DMS153 treated with DMSO at 0.1 percent for 48 hours (cell line): Measurements from ENCODE around the gene CCNT2.
"Not testable (repeated sequence)": the region's sequence is repeated elsewhere in the genome, so short reads cannot be mapped to it uniquely, and the experiment has no call there.

ENCODE experiments used
- DNase-seq: peaks from one replicate; lab custom pipeline; 2025; ENCODE audit not compliant: unreplicated experiment; lab: John Stamatoyannopoulos, UW

CCNT2 gene

GRCh38 chr2:134918526-134919340, at the start of gene CCNT2:
Gene CCNT2 (plus strand): TSS chr2:134918822. CDS start chr2:134918855, 33 bp downstream.
- peak; percentile 95 for DNase-seq

DNA sequence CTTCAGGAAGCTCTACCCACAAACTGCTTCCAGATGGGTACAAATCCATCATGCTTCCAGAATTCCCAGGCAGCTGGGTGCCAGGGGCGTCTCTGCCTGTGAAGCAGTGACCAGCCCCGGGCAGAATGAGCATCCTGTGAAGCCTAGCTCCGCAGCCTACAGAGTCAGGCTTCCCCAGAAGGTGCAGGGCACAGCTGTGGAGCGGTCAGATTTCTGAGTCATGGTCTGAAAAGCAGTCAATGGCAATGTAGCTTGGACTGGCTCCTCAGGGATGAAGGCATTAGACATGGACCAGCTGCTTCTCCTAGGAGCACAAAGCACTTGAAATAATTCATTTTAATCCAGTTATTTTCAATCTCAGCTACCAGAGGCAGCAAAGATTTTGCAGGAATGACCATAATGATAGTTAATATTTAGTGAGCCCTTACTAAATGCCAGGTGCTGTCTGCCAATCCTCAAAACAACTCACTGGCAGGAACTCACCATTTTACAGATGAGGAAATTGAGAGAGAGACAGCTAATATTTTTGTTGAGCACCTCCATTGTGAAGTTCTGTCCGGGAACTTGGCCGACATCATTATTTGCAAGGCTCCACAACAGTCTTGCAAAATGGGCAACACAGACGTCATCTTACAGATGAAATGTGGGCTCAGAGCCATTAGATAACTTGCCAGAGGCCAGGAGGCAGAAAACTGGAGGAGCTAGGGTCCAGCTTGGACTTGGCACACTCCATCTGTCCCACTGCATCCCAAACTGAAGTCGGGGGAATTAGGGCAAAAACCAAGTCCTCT, 48.5 kb upstream of the CCNT2 start:
- DNase-seq: no peak

DNA sequence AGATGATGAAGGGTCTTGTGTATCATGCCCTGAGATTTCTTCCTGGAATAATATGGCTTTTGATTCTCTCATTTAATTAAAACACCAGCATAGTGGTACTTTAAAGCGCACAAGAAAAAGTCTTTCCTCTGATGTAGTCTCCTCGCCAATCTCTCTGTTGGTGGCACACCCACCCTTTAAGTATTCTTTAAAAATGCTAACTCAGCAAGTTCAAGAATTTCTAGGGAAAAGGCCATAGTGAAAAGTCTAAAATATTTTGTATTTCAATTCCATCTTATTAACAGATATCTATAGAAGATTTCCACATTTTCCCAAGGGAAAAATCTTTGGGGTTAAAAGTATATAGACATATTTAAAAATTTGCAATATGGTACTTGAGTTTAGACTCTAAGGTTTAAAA, 45.5 kb upstream of the CCNT2 start:
- DNase-seq: no peak

DNA sequence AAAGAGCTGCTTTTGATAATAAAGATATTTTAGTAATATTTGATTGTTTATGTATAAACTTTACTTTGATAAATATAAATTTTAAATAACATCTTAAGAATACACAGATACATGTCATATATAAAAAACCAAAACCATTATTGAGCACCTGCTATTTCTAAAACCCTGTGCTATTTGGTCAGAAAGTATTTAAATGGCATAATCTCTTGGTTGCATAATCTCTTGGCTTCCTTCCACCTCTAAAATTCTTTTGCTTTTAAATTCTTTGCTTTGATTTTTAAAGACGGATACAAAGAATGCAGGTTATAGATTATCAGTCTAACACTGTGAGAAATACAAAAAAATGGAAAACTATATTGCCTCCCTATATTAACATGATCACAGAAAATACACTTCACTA, 43.3 kb upstream of the CCNT2 start:
- no peak for DNase-seq

DNA sequence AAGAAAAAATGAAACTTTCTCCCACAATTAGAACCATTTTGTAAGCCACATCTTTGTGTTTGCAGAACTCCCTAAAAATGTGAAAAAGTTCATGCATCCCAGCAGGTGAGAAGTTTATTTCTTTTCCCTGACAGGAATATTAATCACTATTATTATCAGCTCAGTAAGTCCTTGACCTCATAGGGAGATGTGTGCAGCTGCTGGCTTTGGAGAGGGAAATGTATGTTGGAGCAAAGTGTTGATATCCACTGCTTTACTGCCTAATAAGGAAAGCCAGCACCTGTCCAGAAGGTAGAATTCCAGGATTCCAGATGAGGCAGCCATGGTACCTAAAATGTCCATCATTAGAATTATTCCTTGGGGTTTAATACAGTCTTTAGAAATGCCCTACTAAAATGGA, 35.8 kb upstream of the CCNT2 start:
- no peak for DNase-seq

GRCh38 chr2:134883552-134884293, 34.9 kb upstream of the CCNT2 start:
- DNase-seq: no peak

- DNase-seq: no peak
Observed at GRCh38 chr2:134884435-134884834, 34.2 kb upstream of the CCNT2 start.

DNA sequence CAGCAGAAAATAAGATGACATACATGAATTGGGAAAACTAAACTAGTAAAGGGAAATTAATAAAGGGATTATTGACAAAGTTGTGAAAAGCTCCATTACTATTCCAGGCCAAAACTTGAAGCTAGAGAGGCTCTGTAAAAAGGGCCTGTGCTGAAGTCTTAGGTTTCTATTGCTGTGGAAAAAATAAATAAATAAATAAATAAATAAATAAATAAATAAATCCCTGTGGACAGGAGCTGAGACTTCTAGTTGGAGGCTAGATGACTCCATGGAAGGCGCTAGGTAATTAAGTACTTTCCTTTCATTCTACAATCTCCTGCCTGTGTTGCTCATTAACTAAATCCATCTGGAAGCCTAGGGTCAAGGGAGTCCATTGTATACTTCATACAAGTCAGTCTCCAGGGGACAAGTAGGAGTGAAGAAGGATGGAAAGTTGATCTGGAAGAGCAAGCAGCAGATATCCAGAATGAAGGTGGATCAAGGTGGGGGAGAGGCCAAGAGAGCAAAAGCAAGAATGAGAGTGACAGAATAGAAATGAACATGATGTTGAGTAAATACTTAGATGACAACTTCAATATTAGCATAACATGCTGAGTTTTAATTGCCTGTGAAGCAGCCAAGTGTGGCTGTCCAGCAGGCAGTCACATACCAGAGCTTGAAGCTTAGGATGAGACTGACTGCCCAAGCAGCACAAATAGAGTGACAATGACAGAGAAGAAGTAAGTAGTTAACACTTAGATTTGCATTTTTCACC, 26.2 kb upstream of the CCNT2 start:
- DNase-seq: no peak

DNA sequence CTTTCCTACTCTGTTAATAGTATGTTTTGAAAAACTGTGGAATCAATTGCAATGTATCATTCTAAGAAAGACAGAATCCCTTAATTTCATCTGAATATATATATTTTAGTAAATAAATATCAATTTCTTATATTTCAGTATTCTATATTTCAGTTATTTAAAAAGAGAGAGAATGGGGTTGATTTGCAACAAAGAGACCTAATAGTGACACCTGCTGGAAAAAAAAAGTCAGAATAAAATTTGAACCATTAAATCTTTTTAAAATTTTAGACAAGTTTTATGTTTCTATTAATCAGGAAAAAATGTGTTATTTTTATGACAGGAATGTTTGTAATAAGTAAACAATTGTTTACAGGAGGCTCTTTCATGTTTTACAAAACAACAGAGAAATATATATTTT, 20.7 kb upstream of the CCNT2 start:
- no peak for DNase-seq

DNA sequence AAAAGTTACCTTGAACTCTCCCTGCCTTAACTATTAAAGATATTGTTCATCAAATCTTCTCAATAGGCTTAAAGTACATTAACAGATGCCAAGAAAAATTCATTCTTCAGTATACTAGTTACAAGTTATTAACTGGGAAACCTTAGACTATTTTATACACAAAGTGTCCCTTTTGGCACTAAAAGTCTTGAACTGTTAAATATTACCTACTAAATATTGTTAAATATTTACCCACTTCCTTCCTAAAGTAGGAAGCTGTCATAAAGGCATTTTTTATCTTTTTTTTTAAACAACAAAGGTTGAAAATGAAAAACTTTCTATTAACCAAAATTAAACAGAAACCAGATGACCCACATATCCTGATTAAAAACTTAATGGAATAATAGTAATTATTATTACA, 19.4 kb upstream of the CCNT2 start:
- no peak for DNase-seq

DNA sequence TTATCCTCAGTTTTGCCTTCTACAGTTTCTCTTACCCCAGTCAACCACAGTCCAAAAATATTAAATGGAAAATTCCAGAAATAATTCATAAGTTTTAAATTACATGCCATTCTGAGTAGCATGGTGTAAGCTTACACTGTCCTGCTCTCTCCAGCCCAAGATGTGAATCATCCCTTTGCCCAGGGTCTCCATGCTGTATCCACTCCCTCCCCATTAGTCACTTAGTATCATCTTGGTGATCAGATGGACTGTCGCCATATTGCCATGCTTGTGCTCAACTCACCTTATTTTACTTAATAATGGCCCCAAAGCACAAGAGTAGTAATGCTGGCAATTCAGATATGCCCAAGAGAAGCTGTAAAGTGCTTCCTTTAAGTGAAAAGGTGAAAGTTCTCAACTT, 18.5 kb upstream of the CCNT2 start:
- no peak for DNase-seq

DNA sequence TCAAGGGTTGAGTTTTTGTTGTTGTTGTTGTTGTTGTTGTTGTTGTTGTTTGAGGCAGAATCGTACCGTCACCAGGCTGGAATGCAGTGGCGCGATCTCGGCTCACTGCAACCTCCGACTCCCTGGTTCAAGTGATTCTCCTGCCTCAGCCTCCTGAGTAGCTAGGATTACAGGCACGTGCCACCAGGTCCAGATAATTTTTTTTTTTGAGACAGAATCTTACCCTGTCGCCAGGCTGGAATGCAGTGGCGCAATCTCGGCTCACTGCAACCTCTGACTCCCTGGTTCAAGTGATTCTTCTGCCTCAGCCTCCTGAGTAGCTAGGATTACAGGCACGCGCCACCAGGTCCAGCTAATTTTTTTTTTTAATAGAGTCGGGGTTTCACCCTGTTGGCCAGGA, 14.9 kb upstream of the CCNT2 start:
- not testable (repeated sequence) for DNase-seq

DNA sequence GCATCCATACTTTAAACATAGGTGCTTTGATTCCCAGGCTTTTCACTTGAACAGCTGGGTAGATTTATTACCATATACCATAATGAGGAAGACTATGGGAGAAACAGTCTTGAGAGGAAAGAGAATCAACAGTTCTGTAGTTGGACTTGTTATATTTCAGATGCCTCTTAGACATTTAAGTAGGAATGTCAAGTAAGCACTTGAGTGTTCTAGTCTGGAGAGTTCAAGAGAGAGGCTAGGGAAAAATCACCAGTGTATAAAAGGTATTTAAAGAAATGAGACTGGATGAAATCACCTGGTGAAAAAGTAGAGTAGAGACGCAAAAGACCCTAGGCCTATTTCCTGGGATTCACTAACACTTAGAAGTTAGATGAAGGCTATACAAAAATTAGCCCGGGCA, 13.5 kb upstream of the CCNT2 start:
- no peak for DNase-seq

DNA sequence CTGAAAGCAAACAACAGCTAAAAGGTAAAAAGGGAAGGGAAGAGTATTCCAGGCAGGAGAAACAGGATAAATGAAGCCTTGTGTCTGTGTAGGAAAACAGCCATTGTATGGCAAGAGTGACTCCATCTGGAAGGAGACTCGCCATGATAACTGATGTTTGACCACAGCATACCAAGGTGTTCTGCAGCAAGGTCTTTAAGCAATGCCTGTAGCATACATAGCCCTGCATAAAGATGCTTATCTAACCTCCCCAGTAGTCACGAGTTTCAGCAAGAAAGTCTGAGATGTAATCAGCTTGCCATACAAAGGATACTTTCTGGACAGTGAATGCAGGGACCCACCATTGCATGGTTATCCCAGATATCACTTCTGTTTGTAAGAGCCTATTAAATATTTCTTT, 11.9 kb upstream of the CCNT2 start:
- DNase-seq: no peak

- not testable (repeated sequence) for DNase-seq
Observed at GRCh38 chr2:134907441-134908116, 11.0 kb upstream of the CCNT2 start.

DNA sequence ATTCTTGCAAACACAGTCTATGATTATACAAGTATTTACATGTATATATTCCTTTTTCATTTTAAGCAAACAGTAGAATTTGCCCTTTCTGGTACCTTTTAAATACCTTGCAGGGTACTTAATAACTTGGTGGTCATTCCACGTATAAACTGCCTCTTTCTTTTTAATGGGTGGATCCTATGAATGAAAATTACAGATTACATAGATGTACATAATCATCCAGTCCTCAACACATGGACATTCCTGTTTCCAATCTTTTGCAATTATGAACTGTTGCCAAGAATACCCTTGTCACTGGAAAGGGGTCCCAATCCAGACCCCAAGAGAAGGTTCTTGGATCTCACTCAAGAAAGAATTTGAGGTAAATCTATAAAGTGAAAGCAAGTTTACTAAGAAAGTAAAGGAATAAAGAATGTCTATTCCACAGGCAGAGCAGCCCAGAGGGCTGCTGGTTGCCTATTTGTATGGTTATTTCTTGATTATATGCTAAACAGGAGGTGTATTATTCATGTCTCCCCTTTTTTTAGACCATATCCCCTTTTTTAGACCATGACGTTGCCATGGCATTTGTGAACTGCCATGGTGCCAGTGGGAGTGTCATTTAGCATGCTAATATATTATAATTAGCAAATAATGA, 7.7 kb upstream of the CCNT2 start:
- DNase-seq: no peak

- DNase-seq: no peak
Observed at GRCh38 chr2:134911400-134911785, 7.2 kb upstream of the CCNT2 start.

- DNase-seq: no peak
Observed at GRCh38 chr2:134912361-134912760, 6.3 kb upstream of the CCNT2 start.

DNA sequence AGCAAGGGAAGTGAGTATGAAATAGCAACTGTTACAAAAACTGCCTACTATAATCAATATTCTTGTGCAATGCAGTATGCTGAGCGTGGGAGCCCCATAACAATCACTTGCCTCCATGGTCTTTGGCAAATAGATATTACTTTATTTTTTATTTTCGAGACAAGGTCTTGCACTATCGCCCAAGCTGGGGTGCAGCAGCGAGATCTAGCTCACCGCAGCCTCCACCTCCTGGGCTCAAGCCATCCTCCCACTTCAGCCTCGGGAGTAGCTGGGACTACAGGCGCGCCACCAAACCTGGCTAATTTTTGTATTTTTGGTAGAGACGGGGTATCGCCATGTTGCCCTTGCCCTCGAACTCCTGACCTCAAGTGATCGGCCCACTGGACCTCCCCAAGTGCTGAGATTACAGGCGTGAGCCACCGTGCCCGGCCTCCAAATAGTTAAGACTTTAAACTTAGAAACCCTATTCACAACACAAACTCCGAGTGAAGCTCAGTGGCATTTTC, 1.2 kb upstream of the CCNT2 start:
- DNase-seq: no peak
